Esophagus mucosa (tissue), 1 donor: ENCODE results near the gene DIS3L2. TPM values are rescaled to one million over a fixed set of nuclear protein-coding genes. Genes with fewer than 3 reads are reported as not detected.
"Not testable (repeated sequence)": the region's sequence is repeated elsewhere in the genome, so short reads cannot be mapped to it uniquely, and the experiment has no call there.

Experiments
- ATAC-seq: fragments of 200-7000 bp; cut with Tn5 transposase; one replicate; pipeline ENCODE4 v1.9.1; 2020
- total RNA-seq: library from RNA; stranded (reverse); gene quantifications from one replicate; pipeline ENCODE4 v1.2.4, GENCODE V29; 2023
- donor health status: DM: yes; HTN: yes; CAD: no.

Gene DIS3L2
- total RNA-seq, 1 donor from 2014 or later, result 25.0 TPM

GRCh38 chr2:232304236-232304635 lies 342.7 kb downstream of the DIS3L2 start:
- no peak for ATAC-seq

- ATAC-seq, result no peak
These were observed 345.3 kb downstream of the DIS3L2 start for GRCh38 chr2:232306741-232307305.

GRCh38 chr2:232307854-232308253 lies 346.3 kb downstream of the DIS3L2 start:
- ATAC-seq, result no peak

- ATAC-seq, result no peak
These were observed 347.5 kb downstream of the DIS3L2 start for GRCh38 chr2:232308986-232309385.

GRCh38 chr2:232309592-232309991 lies 348.1 kb downstream of the DIS3L2 start:
- no peak for ATAC-seq

- ATAC-seq, result peak; percentile 54
These were observed 348.6 kb downstream of the DIS3L2 start for GRCh38 chr2:232310121-232310520.

- no peak for ATAC-seq
These were observed 349.2 kb downstream of the DIS3L2 start for GRCh38 chr2:232310696-232311095.

GRCh38 chr2:232313645-232314044 lies 352.1 kb downstream of the DIS3L2 start:
- ATAC-seq, result not testable (repeated sequence)

GRCh38 chr2:232315049-232315922 lies 353.8 kb downstream of the DIS3L2 start:
- peak; percentile 91 for ATAC-seq

GRCh38 chr2:232315923-232316299 lies 354.4 kb downstream of the DIS3L2 start:
- ATAC-seq, result peak; percentile 25

- no peak for ATAC-seq
These were observed 355.2 kb downstream of the DIS3L2 start for GRCh38 chr2:232316461-232317330.

- ATAC-seq, result no peak
These were observed 356.8 kb downstream of the DIS3L2 start for GRCh38 chr2:232318169-232318855.

- ATAC-seq, result no peak
These were observed 357.7 kb downstream of the DIS3L2 start for GRCh38 chr2:232319067-232319802.

GRCh38 chr2:232319803-232320442 lies 358.4 kb downstream of the DIS3L2 start:
- ATAC-seq, result no peak

- no peak for ATAC-seq
These were observed 358.9 kb downstream of the DIS3L2 start for GRCh38 chr2:232320443-232320803.

GRCh38 chr2:232321156-232321816 lies 359.8 kb downstream of the DIS3L2 start:
- ATAC-seq, result no peak

GRCh38 chr2:232321817-232322559 lies 360.5 kb downstream of the DIS3L2 start:
- no peak for ATAC-seq

- peak; percentile 22 for ATAC-seq
These were observed 361.2 kb downstream of the DIS3L2 start for GRCh38 chr2:232322560-232323327.

- no peak for ATAC-seq
These were observed 361.8 kb downstream of the DIS3L2 start for GRCh38 chr2:232323328-232323650.
